Activated CD4-positive, alpha-beta T cell treated with anti-CD3 and anti-CD28 coated beads, Interleukin-10, Interleukin-2, amounts not matched to agents 100 ng/mL and 50 ng/mL, durations not matched to agents 16 hours and 8 hours (primary cell): ENCODE data around the gene CRX.
"Not testable (repeated sequence)": the region's sequence is repeated elsewhere in the genome, so short reads cannot be mapped to it uniquely, and the experiment has no call there.

Source experiments
- DNase-seq: peaks from one replicate; pipeline ENCODE4 v3.0.0-alpha.2; 2020

Gene CRX

DNA sequence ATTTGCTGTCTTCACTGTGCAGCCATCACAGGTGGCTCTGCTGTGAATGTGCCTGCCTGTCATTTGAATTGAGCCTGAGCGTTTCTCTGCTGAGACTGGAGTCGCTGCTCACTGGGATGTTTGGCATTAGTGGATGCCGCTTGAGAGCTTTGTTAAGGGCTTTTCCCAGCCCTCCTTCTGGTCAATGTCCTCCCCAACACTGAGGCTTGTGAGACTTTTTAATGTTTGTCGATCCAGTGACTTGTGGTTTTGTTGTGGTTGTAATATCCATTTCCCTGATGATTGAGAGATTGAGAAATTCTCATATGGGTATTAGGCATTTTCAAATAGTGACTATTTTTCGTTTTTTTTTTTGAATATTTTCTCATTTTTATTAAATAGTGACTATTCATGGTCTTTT is 39.9 kb downstream of the CRX start:
- no peak for DNase-seq

DNA sequence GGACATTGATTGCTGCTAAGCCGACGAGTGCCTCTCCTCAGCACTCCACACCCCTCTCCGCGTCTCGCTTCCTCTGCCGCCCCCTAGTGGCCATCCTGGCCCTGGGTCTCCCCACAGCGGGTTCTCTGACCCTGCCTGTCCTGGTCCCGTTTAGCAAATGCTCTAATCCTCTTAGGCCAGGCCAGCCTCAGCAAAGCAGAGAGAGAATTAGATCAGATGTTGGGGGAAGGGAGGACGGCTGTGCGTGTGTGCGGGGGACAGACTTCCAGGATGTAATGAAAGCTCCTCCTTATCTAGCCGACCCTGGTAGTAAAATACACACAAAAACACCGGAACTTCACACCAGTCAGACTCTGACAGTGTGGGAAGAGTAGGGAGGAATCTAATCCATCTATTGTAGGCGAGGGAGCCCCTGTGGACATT is 41.8 kb downstream of the CRX start:
- peak; percentile 87 for DNase-seq

DNA sequence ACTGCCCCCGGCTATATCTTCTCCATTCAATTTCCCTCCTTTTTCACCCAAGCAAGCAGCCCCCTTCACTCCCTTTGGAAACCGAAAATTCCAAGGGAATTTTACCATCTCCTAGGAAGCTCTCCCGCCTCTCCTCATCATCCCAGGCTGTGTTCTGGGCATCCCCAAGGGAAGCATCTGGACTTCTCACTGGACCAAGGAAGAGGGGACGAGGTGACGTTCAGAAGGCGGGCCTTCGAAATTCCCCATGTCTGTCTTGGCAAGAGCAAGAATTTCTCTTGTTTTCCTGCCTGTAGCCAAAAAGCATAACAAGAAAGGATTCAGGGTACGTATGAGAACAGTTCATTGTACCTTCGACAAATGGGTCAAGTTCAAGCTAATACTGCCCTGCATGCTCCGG is 43.4 kb downstream of the CRX start:
- no peak for DNase-seq

DNA sequence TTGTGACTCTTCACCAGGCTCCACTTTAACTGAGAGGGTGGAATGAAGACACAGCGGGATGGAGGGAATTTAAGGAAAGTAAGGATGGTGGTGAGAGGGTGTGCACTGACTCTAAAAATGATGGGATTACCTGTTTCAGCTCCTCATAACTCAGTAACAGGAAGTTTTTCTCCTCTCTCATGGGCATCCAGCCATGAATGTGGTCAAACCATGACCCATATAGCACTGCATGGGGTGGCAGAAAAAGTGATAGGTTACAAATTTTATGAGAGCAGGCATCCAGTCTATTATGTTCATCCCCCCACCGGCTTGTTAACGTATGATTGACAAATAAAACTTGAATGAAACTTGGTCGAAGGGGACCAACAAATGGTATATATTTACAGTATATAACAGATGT is 57.2 kb downstream of the CRX start:
- DNase-seq: no peak

DNA sequence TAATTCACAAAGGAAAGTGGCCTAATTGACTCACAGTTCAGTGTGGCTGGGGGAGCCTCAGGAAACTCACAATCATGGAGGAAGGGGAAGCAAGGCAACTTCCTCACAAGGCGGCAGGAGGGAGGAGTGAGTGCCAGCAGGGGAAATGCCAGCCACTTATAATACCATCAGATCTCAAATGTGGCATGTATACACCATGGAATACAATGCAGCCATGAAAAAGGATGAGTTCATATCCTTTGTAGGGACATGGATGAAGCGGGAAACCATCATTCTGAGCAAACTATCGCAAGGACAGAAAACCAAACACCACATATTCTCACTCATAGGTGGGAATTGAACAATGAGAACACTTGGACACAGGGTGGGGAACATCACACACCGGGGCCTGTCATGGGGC is 57.6 kb downstream of the CRX start:
- DNase-seq: not testable (repeated sequence)

DNA sequence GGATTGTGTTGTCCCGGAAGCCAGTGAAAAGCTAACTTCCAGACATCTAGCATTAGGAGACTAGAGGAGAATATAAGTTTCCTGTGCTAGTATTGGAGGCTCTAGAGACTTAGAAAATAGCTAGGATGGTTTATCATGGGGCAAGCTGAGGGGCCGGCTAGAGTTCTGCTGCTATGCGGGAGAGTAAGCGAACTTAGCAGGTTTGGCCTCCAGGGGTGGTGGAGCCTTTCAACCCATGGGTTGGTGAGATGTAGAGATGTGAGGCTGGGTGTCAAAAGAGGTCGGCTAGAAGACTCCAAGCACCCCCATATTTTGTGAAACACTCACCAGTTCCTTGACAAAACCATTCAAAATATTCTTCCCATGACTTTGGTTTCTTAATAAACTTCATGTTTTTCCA is 60.0 kb downstream of the CRX start:
- DNase-seq: no peak

DNA sequence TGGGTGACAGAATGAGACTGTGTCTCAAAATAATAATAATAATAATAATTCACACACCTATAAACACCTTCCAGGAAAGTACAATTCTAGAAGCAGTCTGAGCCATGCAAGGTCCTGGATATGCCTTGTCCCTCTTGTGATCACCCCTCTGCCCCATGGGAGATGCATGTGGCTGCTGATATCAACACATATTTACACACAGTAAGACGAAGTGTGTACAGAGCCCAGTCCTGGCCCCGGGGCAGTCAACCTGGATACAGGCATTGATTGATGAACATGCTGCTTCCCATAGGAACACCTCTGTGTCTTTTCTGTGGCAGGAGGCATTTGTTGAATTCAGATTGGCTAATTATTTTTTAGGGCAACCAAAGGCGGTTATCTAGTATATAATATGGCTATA is 61.2 kb downstream of the CRX start:
- no peak for DNase-seq

DNA sequence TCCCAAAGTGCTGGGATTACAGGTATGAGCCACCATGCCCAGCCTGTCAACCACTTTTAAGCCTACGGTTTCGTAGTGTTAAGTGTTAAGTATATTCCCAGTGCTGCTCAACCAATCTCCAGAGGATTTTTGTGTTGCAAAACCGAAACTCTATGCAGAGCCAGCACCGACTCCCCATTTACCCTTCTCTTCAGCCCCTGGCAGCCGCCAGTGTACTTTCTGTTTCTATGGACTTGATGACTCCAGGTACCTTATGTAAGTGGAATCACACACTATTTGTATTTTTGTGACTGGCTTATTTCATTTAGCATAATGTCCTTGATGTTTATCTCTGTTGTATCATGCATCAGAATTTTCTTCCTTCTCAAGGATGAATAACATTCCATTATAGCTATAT is 63.3 kb downstream of the CRX start:
- DNase-seq: no peak

DNA sequence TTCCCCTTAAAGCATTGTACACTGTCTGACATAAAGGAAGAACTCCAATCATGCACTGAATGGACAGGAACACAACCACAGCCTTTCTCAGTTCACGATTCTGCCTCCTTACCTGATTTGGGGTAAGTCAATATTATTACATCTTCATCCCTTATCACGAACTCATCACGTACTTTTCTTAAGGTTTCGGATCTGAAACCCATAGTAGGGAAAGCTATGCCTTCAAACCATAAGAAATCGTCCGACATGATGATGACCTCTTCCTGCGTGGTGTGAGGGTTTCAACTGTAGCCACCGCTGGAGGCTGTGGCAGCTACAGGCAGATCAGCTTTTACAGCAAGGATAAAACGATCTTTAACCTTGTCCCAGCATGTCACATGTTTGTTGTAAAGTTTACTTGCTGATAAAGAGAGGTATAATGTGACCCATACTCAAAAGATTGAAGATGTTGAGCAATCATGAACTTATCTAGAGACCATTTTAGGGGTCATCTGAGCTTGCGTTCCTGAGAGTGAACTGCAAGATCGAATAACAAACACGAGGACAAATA is 64.3 kb downstream of the CRX start, which contains the start of gene SULT2A1:
Gene SULT2A1 (minus strand): TSS at position 306 of the 550 bp plus-strand sequence. CDS start 58 bp downstream, at position 248.
- DNase-seq: no peak

DNA sequence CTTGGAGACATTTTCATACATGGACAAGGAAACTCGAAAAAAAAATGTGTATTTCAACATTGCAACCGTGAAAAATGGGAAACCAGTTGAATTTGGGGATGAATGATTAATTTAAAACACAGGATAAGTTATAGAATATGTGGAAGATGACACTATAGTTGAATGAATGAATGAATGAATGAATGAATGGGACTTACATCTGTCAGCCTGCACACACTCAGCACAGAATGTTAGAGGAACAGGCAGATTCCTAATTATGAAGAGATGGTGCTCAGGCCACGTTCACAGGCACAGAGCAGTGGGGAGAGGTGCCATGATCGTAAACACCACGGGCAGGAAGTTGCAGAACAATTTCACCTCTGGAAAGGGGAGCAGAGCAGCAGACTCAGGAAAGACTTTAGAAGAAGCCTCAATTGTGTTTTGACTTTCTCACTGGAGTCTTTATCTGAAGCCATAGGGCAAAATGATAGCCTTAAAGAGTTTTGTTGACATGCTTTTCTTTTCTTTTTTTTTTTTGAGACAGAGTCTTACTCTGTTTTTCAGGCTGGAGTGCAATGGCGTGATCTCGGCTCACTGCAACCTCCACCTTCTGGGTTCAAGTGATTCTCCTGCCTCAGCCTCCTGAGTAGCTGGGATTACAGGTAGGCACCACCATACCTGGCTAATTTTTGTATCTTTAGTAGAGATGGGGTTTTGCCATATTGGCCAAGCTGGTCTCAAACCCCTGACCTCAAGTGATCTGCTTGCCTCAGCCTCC is 69.3 kb downstream of the CRX start:
- no peak for DNase-seq

DNA sequence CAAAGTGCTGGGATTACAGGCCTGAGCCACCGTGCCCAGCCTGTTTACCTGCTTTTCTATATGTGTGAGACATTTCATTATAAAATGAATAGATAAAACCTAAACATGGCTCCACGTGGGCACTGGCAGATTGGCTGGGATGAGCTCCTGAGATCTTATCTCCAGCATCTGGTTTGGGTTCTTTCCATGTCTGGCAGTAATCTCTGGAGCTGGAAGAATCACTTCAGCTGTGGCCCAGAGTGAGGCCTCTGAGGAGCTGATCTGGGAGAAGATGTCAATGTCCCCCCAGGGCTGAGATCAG is 69.8 kb downstream of the CRX start:
- no peak for DNase-seq

DNA sequence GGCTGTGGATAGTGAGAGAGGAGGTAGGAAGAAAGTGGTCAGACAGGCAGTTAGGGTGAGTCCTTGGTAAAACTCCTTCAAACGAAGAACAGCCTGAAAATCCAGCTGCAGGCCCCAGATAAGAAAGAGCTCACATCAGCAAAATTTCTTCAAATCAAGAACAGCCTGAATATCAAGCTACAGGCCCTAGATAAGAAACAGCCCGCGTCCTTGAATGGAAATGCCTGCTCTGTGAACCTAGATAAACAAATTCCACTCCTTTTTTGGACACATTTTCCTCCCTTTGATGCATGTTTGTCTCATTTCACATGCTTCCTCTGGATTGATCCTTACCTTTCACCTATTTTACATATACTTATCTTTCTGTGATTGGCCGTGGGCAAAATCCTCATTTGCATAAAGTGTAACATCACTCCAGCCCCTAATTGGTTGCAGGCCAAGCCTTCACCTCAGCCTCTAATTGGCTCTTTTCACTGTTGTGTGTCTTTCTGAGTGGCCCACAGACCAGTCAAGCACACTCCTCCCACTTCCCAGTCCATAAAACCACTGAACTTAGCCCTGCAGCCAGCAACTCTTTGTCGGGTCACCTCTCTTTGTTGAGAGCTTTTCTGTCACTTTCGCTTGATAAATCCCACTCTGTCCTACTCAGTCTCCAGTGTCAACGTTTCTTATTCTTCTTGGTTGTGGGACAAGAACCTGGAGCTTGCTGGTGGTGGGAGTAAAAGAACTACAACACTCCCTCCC is 70.4 kb downstream of the CRX start:
- DNase-seq: no peak
